GM21723 (cell line): Measurements from ENCODE around the gene ITGB7.
"Not testable (repeated sequence)": the region's sequence is repeated elsewhere in the genome, so short reads cannot be mapped to it uniquely, and the experiment has no call there.

Source experiments
- ATAC-seq: cut with Tn5 transposase; IDR thresholded peaks from one replicate; pipeline ENCODE4 v1.9.1; 2021; ENCODE audit warnings: mild to moderate bottlenecking, moderate library complexity; ENCODE audit not compliant: unreplicated experiment

ITGB7 gene

DNA sequence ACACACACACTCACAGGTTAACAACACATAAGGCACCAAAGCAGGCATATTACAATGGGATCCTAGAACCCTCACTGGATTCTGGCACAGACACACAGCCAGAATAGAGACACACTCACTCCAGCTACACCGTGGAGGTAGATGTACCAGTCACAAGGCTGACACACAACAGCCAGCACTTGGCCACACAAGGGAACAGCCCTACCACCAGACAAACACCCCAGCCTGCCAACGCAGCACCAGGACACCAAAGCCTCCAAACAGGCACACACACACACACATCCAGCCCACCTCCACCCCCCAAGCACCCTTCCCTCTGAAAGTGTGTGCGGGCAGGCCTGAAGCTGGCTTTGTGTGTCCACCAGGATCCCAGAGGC lies 10.9 kb upstream of the ITGB7 start:
- ATAC-seq: no peak

DNA sequence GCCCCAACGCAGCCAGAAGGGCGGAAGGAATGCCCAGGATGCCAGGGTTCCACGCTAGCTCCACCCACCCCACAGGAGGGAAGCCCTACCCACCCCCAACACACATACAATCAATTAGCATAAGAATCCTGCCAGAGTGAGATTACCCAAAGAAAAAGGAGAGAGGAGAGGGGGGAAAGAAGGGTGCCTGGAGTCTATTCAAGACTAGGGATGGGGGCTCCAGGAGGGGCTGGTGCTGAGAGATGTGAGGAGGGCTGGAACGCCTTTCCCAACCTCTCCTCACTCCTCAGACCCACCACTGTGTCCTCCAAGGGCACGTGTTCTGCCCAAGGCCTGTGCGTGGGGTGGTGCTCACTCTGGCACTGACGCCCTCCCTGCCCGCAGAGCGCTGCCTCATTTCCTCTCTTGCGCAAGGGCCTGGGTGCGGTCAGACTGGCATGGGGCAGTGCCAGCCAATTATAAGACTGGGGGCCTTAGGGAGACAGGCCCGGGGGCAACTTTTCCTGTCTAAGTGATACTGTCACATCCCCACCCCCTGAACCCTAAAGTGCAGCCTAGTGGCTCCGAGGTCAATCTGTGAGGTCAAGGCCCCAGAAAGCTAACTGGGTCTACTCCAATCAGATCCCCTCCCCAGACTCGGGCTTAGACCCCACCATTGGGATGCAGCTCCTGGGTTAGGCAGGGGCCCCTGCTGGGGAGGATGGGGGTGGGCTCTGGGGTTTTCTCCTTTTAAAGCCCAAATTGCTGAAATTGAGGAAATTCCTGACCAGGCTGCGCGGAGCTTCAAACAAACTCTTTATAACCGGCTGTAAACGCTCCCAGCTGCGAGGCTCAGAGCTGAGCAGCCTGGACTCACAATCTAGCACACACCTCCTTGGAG lies 10.2 kb upstream of the ITGB7 start:
- no peak for ATAC-seq

DNA sequence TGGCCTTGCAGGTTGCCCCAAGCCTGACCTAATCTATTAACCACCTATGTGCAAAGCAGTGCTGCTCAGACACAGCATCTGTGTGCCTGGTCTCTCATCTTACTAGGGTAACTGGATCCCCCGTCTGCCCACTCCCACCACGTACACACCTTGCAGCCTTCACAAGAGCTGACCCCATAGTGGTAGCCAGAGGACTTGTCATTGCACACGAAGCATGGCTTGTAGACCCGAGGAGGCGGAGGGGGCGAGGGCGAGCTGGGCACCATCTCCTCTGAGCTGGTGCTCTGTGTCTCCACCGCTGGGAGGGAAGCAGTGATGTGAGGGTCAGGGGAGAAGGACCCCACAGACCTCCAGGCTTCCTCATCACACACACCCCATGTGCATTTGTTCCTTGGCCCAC lies 8.4 kb upstream of the ITGB7 start:
- no peak for ATAC-seq

DNA sequence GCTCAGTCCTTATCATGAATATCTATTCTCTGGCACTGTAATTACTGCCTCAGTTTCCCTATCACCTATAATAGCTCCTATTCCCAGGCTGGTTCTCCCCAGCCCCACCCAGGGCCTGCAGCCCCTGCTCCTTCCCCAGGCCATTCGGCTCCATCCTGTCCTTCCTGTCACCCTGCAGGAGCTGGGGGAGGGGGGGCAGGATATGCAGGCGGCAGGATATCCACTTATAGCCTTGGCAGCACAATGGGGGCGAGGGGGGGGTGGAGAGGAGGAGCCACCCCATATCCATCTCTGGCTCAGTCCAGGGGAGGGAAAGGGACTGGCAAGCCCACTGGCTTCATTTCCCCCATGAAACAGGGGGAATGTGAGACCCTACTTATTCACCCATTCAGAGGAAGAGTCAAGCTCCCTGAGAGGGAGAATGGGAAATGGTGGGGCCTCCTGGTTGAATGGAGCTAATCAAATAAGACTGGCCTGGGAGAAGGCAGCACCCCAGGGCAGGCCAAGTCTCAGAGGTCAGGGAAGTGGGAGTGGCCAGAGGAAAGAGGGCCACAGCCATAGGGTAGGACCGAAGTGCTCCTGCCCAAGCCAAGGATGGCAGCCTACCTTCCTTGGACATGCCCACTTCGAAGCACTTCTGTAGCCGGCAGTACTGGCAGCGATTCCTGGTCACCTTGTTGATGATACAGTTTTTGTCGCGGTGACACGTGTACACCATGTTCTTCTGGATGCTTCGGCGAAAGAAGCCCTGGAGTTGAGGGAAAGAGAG lies 7.8 kb upstream of the ITGB7 start:
- ATAC-seq: no peak

DNA sequence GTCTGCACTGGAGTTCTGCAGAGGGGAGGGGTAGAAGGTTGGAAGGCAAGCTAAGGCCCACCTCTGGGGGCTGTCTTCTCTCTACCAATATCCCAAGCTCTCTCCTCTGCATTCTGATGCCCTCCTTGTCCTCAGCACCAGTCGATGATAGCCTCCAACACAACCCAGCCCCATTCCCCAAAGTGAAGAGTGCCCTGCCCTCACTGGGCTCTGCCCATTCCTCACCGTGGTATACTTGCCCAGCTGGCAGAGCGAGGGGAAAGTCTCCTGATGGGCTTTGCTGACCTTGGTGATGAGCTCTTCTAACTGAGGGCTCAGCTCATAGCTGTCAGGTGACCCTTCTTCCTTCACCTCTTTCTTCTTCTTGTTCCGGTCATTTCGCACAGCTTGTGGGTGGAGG lies 7.2 kb upstream of the ITGB7 start:
- ATAC-seq: no peak

DNA sequence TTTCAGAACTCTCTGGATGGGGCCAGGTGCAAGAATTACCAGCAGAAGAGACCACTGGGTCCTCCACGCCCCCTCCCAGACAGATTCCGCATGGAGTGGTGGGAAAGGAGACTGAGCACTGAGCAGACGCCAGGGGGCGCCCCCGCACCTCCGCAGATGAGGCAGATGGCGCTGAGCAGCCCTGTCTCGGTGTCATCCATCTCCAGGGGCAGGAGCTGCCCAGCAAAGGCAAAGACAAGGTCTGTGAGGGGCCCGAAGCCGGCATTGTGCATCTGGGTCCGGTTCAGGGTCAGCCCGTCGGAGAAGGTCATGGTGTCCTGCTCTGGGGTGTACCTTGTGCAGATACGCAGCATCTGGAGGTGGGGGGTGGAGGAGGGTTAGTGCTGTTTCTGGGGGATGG lies 6.3 kb upstream of the ITGB7 start:
- peak; percentile 43 for ATAC-seq

DNA sequence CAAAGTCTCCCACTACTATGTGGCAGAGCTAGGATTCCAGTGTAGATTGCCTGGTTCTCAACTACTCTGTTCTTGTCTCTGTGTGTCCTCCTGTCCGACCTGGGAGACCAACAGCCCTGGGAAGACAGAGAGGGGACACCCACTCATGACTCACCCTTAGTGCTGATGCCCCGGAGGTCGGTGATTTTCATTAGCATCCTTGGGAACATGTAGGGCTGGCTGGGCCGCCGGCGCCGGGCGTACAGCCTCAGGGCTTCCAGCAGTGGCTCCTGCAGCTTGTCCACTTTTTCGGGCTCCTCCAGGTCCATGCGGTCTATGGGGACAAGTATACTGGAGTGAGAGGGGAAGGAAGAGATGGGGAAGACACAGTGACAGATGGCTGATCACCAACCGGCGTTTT lies 5.9 kb upstream of the ITGB7 start:
- no peak for ATAC-seq

DNA sequence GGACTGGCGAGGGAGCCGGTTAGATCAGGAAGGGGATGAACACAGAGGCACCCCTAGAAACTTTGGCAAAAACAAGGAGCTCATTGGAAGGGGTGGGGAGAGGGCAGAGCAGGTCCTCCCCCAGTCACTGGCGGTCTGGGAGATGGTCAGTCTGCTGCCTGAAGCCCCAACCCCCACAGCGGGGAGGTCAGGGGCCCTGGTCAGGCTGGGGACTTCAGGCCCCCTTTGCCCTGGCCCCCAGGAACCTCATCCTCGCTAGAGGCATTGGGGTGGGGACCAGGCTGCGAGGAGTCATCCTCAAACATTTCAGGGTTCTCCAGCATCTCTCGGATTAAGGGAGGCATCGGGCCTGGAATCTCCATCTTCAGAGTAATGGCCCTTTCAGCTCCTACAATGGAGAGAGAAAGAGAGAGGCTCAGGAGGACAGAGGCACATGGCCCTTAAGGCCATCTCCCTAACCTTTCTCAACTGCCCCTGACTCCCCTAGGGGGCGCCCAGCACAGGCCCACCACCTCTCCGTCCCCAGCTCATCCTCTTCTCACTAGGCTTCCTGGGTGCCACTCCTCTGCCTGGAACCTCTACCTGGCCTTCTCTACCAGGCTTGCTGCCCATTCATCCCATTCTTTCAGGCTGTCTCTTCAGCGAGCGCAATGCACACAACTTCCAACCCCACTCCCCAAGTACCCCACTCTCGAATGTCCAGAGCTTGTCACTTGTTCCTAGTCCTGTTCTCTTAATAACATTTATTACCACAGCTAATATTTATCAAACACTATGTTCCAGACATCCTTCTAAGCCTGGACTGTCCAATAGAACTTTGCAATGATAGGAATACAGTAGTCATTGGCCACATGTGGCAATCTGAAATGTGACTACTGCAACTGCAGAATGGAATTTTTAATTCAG lies 4.7 kb upstream of the ITGB7 start:
- ATAC-seq: no peak

DNA sequence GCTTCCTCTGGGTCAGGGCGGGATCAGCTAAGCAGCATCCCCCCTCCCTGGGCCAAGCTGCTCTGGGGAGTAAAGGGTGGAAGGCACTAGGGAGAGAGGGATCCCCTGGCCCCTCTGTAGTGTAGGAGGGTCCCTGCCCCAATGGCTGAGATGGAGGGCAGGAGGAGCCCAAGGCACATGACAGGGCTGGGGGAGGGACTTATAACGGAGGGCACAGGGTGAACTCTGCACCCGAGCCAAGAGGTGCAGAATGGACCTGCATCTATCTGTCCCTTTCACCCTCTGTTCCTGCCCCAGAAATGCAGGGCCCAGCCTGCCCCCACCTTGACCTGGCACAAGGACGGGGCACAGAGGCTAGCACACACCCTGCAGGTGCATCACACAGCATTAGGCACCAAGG lies 3.8 kb upstream of the ITGB7 start:
- ATAC-seq: no peak

DNA sequence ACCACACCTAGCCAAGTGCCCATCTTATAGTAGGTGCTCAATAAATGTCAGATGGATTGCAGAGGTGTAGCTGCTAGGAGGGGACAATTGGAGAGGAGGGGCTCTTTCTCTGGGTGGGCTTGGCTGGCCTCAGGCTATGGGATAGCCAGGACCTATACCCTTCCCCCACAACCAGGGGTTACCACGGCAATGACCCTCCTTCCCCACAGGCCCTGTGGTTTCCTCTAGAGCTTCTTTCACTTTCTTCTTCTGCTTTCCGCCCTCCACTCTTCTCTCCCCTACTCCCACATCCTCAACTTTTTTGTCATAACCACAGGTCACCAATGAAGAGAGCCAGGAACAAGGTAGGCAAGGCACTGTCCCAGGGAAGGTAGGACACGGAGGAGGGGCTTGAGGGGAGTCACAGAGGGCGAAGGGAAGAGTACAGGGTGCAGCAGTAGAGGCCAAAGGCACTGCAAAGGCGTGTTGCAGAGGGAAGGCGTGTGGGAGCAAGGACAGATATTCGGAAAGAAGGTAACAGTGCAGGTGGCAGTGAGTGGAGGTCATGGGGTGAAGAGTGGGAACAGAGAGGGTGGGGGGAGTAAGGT lies 1.9 kb upstream of the ITGB7 start:
- peak; percentile 50 for ATAC-seq

DNA sequence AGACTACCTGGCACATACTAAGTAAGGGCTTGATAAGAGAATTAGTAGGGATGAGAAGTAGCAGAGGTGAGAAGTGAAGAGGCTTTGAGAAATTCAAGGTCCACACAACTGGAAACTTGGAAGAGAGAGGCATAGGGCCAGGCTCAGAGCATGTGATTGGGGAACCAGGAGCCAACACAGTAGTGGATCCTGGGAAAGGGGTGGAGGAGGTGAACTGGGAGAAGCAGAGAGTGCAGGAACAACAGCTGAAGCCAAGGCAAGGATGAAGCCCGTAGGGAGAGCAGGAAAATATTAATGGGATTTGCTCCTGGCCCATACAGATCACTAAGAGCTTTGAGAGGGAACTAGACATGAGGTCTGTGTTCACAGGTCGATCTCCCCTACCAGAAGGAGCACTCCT lies 1.4 kb upstream of the ITGB7 start:
- ATAC-seq: no peak

DNA sequence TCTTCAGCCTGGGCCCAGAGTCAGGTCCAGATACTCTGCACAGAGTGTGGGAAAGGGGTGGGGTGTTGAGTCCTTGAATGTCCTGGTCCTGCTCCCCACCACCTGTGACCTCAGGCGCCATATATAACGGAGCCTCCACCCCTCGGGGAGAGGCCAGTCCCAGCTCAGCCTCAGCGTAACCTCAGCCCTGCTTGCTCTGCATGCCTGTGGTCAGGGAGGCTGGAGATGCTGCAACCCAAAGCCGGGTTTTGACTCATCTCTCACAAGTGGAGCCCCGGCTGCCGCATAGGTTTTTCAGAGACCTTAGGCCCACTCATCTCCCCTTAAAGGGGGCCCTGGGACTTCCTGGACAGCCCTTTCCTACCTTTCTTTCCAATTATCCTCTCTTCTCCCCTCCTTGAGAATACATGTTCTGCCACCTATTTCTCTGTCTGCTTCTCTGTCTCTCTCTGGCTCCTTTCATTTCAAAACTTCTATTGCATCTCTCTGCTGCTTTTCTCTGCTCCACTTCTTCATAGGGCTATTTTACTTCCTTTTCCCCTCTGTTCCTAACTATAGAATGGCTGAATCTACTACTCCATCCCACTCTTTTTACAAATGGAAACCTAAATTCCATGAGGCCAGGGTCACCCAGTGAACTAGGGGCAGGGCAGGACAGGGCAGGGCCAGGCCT lies 1.2 kb downstream of the ITGB7 start:
- peak; percentile 65 for ATAC-seq

DNA sequence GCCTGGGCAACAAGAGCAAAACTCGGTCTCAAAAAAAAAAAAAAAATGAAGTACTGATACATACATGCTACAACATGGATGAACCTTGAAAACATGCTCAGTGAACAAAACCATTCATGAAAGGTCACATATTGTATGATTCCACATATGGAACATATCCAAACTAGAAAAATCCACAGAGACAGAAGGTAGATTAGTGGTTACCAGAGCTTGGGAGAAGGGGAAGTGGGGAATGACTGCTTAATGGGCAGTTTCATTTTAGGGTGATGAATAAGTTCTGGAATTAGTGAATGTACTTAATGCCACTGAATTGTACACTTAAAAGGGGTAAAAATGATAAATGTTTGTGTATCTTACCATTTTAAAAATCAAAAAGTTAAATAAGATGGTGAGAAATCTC lies 2.7 kb downstream of the ITGB7 start:
- ATAC-seq: no peak

DNA sequence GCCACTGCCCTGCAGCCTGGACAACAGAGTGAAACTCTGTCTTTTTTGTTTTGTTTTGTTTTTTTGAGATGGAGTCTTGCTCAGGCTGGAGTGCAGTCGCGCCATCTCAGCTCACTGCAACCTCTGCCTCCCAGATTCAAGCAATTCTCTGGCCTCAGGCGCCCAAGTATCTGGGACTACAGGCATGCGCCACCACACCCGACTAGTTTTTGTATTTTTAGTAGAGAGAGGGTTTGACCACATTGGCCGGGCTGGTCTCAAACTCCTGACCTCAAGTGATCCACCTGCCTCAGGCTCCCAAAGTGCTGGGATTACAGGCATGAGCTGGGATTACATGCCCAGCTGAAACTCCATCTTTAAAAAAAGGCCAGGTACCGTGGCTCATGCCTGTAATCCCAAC lies 4.7 kb downstream of the ITGB7 start:
- ATAC-seq: not testable (repeated sequence)

DNA sequence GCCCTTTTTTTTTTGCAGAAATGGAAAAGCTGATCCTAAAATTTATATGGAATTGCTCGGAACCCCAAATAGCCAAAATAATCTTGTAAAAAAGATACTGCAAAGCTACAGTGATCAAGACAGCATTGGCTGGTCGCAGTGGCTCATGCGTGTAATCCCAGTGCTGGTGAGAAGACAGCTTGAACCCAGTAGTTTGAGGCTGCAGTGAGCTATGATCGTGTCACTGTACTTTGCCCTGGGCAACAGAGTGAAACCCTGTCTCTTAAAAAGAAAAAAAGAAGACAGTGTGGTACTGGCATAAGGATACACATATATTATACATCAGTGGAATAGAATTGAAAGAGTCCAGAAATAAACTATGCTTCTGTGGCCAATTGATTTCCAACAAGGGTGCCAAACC lies 5.4 kb downstream of the ITGB7 start:
- ATAC-seq: no peak

DNA sequence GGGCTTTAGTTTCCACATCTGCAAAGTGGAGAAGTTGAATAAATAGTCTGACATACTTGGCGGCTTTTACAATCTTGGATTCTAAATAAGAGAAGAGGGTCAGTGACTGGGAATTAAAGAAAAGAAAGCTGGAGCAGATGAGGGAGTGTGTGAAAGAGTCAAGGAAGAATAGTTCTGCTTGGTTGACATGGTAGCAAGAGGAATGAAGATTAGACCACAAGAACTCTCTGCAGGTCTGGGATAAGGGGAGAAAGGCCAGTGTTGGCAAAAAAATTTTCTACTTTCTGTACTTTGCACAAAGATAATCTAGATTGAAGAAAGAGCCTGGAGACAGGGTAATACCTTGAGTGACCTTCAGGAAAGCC lies 5.9 kb downstream of the ITGB7 start:
- ATAC-seq: no peak

DNA sequence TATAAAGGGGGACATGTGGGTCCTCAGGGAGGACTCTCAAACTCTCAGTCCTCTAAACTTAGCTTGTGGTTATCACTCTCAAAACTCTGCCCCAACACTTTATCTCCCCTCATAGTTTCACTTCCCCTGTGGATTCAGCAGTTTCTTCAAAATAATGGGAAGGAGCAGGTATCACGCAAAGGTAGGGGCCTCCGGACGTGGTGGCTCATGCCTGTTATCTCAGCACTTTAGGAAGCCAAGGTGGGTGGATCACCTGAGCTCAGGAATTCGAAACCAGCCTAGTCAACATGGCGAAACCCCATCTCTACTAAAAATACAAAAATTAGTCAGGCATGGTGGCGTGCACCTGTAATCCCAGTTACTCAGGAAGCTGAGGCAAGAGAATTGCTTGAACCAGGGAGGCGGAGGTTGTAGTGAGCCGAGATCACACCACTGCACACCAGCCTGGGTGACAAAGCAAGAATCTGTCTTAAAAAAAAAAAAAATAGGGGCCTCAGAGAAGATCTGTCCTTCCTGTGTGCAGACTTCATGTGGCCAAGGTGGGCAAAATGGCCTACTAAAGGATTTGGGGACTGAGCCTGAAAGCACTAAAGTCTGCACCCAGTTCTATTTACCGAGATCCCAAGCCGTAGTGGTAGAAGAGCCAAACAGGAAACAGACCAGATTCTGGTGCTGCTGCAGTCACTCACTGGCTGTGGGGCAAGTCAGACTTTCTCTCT lies 6.4 kb downstream of the ITGB7 start:
- ATAC-seq: peak; percentile 58

DNA sequence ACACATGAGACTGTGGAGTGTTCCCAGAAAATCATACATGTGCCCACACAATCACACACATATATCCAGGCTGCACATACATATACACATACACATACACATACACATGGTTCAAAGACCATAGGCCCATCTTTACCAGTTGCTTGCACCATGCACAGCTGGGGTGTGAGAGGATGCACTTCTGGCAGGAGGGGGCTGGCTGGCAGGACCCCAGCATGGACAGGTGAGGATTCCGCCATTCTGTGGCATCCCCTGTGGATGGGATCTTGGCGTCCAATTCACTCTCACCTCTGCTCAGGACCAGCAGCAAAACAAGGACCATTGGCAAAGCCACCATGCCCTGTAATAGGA lies 7.0 kb downstream of the ITGB7 start:
- peak; percentile 10 for ATAC-seq

DNA sequence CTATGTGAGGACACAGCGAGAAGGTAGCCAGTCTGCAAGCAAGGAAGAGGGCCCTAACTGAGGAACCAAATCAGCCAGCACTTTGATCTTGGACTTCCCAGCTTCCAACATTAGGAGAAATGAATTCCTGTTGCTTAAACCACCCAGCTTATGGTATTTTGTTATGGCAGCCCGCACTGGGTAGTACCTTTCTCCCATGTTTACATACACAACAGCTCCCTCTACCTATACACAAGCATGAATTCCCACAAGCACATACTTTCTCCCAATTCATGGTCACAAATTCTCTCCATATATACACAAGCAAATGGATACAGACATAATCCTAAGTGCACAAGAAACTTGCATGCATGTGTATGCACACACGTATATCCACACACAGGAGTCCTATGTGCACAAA lies 7.4 kb downstream of the ITGB7 start:
- ATAC-seq: no peak
